GM23248 (cell line): Measurements from ENCODE around the gene FMN2. TPM values are rescaled to one million over a fixed set of nuclear protein-coding genes. Genes with fewer than 3 reads are reported as not detected.

ENCODE experiments used
- DNase-seq: peaks from one replicate; pipeline ENCODE4 v3.0.0-alpha.2; 2015
- H2AFZ ChIP-seq: fragments of 200-600 bp; sonication (generic); 2 replicates; pipeline ENCODE4 v1.6.1; 2016; ENCODE audit warnings: antibody characterized with exemption
- H3F3A ChIP-seq: fragments of 200-600 bp; sonication (generic); 2 replicates; pipeline ENCODE4 v1.6.1; 2016; ENCODE audit warnings: mild to moderate bottlenecking, antibody characterized with exemption, mixed run types; ENCODE audit not compliant: insufficient read depth
- H3K27ac ChIP-seq: fragments of 200-600 bp; sonication (generic); 2 replicates; pipeline ENCODE4 v1.5.1; 2016; ENCODE audit warnings: mild to moderate bottlenecking
- H3K27me3 ChIP-seq: fragments of 200-600 bp; sonication (generic); replicated peaks from 2 replicates; pipeline ENCODE4 v1.6.1; 2016; ENCODE audit warnings: mild to moderate bottlenecking; ENCODE audit not compliant: insufficient read depth
- H3K36me3 ChIP-seq: fragments of 200-600 bp; sonication (generic); 2 replicates; pipeline ENCODE4 v1.6.1; 2016; ENCODE audit warnings: low read depth, mild to moderate bottlenecking
- H3K4me1 ChIP-seq: fragments of 200-600 bp; sonication (generic); 2 replicates; pipeline ENCODE4 v1.6.1; 2016; ENCODE audit warnings: mild to moderate bottlenecking; ENCODE audit not compliant: insufficient read depth
- H3K4me2 ChIP-seq: fragments of 200-600 bp; sonication (generic); one replicate; pipeline ENCODE4 v1.6.1; 2016; ENCODE audit warnings: mild to moderate bottlenecking; ENCODE audit not compliant: unreplicated experiment
- H3K4me3 ChIP-seq: fragments of 200-600 bp; sonication (generic); 2 replicates; pipeline ENCODE4 v1.5.1; 2016; ENCODE audit warnings: mild to moderate bottlenecking
- H3K79me2 ChIP-seq: fragments of 200-600 bp; sonication (generic); 2 replicates; pipeline ENCODE4 v1.6.1; 2016; ENCODE audit warnings: mild to moderate bottlenecking; ENCODE audit not compliant: insufficient read depth
- H3K9ac ChIP-seq: fragments of 200-600 bp; sonication (generic); 2 replicates; pipeline ENCODE4 v1.6.1; 2016; ENCODE audit warnings: mild to moderate bottlenecking
- H3K9me2 ChIP-seq: fragments of 200-600 bp; sonication (generic); 2 replicates; pipeline ENCODE4 v1.6.1; 2016; ENCODE audit warnings: mixed run types, mild to moderate bottlenecking, moderate library complexity; ENCODE audit not compliant: insufficient read depth
- H3K9me3 ChIP-seq: fragments of 200-600 bp; sonication (generic); one replicate; pipeline ENCODE4 v1.6.1; 2017; ENCODE audit warnings: low read depth
- H4K20me1 ChIP-seq: fragments of 200-600 bp; sonication (generic); 2 replicates; pipeline ENCODE4 v1.6.0; 2016; ENCODE audit not compliant: insufficient read depth
- EZH2 ChIP-seq: fragments of 200-600 bp; sonication (generic); IDR thresholded peaks from 2 replicates; pipeline ENCODE4 v1.6.1; 2018; ENCODE audit warnings: antibody characterized with exemption, mild to moderate bottlenecking; ENCODE audit not compliant: insufficient read depth, poor library complexity, severe bottlenecking
- EZH2phosphoT487 ChIP-seq: fragments of 200-600 bp; sonication (generic); IDR thresholded peaks from 2 replicates; pipeline ENCODE4 v1.6.1; 2018; ENCODE audit warnings: antibody characterized with exemption, moderate library complexity, mild to moderate bottlenecking, low read depth; ENCODE audit not compliant: insufficient read depth
- WGBS, 2 experiments: methylation state at CpG; one replicate each; pipeline ENCODE4 v1.1.6; 2015 to 2017; ENCODE audit warnings: low lambda C conversion rate in 2 of 2, low coverage in 1 of 2; ENCODE audit errors: missing lambda C conversion rate in 2 of 2; 5-methylcytosine and 5-hydroxymethylcytosine counted together
- in situ Hi-C: fragments of 300-500 bp; cut with MboI; formaldehyde crosslinking; loops from 2 replicates; pipeline ENCODE4 v1.15.0; 2020
- polyA plus RNA-seq: library from polyadenylated mRNA; unstranded; fragments of >200 nt; fragmentation: Nextera tagmentation; extraction: Ambion mirVana; gene quantifications from 2 replicates; pipeline ENCODE4 v1.2.1, GENCODE V29; 2016
- total RNA-seq: library from RNA; depleted of rRNA; stranded (reverse); fragments of >200 nt; shearing (Covaris generic); gene quantifications from 2 replicates; pipeline ENCODE4 v1.2.3, GENCODE V29; 2014

FMN2 gene
- total and polyA plus RNA-seq, 2 experiments from 2014 or later = 78.2 to 114 TPM

DNA sequence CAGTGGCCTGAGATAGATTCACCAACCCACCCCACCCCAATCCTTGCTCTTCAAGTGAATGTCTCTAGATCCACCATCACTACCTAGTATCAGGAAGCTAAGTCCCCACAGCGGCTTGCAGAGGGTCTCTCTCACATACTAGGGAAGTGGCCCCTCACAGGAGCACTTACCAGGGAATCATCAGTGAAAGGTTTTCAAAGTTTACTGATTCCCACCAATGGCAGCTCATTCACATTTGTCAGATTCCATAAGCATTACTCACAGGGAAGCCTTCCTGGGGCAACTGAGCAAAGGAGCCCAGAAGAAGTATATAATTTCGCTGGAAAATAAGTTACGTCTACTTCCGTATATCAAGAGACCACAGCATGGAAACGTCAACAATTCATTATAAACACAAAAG, 399.5 kb downstream of the FMN2 start:
- WGBS, 2 experiments = 81 to 83% methylated on average over 5 of the region's 5 CpGs
- in situ Hi-C loops = no loop called here
- H3K4me2 ChIP-seq = no peak overlapping the region

DNA sequence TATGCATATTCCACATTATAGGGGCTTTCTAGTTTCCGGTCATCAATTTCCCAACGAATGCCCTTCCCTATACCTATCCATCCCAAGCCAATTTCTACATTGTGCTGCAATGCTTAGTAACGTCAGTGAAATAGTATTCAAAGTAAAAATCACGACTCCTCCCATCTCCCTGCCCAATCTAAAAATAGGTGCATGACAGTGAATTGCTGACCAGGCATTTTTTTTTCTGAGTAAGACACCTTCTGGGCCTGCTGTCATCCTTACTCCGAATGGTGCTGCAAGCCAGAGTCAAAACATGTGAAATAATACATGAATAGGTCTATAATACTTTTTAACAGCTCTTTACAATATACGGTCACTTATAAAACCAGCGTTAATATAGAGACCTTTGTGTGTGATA, 400.1 kb downstream of the FMN2 start:
- Histone ChIP-seq H3K36me3 (peaks cover 22% of the 10 kb centered on the region), H2AFZ (no peak overlapping the region), H3K4me2 (no peak overlapping the region), H3K27ac (no peak overlapping the region), H3K4me3 (no peak overlapping the region), H3K9ac (no peak overlapping the region), H3K9me3 (no peaks in the 10 kb centered on the region), H3K27me3 (no peaks in the 10 kb centered on the region), H3F3A (peaks cover 67% of the 10 kb centered on the region), H3K9me2 (no peaks in the 10 kb centered on the region), H3K4me1 (peaks cover 3% of the 10 kb centered on the region; the same call in 1 of the 2 replicates), H4K20me1 (no peaks in the 10 kb centered on the region), H3K79me2 (0 out of 2 replicates have a peak, but pooled peaks cover 4% of the 10 kb centered on the region)
- 93% methylated on average over 7 of the region's 7 CpGs for WGBS, 2 experiments
- in situ Hi-C loops = no loop called here
- TF ChIP-seq EZH2phosphoT487 (no peak), EZH2 (no peak)
- no peak for DNase-seq

More for the DNA sequence above, 399.5 kb downstream of the FMN2 start:
- Histone ChIP-seq H3K79me2 (0 out of 2 replicates have a peak, but pooled peaks cover 4% of the 10 kb centered on the region), H3K9me3 (no peaks in the 10 kb centered on the region), H4K20me1 (no peaks in the 10 kb centered on the region), H3K27ac (no peak overlapping the region), H3F3A (peaks cover 67% of the 10 kb centered on the region), H3K27me3 (no peaks in the 10 kb centered on the region), H3K9me2 (no peaks in the 10 kb centered on the region), H3K4me1 (peaks cover 3% of the 10 kb centered on the region; the same call in 1 of the 2 replicates), H3K4me3 (no peak overlapping the region), H2AFZ (no peak overlapping the region), H3K36me3 (peaks cover 22% of the 10 kb centered on the region), H3K9ac (no peak overlapping the region)
- DNase-seq = no peak
- TF ChIP-seq EZH2 = no peak
- TF ChIP-seq EZH2phosphoT487 = no peak

DNA sequence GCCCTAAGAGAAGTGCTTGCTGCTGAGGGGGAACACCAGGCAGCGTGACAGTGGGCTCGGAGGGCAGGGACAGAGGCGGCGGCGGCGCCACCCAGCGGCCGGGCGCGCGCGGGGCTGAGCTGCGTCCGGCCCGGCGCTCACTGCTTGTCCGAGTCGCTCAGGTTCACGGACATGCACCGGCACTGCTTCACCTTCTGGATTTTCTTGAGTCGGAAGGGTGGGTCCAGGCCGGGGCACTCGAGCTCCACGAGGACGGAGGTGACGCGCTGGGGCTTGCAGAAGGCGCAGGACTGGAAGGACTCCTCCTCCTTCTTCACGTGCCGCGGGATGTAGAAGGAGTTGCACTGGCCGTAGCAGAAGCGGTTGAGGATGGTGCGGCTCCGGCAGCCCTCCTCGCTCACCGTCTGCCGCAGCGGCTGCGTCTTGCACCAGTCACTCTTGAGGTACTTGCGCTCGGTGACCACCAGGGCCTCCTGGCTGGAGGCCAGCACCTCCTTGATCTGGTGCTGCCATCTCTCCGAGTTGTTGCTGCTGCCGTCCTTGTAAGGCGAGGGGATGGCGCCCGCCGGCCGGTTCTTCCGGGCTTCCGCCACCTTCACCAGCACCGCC, 401.3 kb downstream of the FMN2 start:
- Histone ChIP-seq H3K4me1 (peaks cover 12% of the 10 kb centered on the region), H3K4me2 (no peak overlapping the region), H3K27me3 (no peaks in the 10 kb centered on the region), H4K20me1 (no peaks in the 10 kb centered on the region), H3K36me3 (peaks cover 22% of the 10 kb centered on the region), H3K27ac (no peak overlapping the region), H3K9me3 (no peaks in the 10 kb centered on the region), H3F3A (peaks cover 65% of the 10 kb centered on the region), H3K9ac (no peak overlapping the region), H2AFZ (no peak overlapping the region), H3K9me2 (no peaks in the 10 kb centered on the region), H3K4me3 (no peak overlapping the region), H3K79me2 (0 out of 2 replicates have a peak, but pooled peaks cover 4% of the 10 kb centered on the region)
- DNase-seq = no peak
- WGBS, 2 experiments = 93 to 96% methylated on average over 40 to 52 of the region's 52 CpGs
- TF ChIP-seq EZH2phosphoT487 (no peak), EZH2 (no peak)
- in situ Hi-C loops = no loop called here

DNA sequence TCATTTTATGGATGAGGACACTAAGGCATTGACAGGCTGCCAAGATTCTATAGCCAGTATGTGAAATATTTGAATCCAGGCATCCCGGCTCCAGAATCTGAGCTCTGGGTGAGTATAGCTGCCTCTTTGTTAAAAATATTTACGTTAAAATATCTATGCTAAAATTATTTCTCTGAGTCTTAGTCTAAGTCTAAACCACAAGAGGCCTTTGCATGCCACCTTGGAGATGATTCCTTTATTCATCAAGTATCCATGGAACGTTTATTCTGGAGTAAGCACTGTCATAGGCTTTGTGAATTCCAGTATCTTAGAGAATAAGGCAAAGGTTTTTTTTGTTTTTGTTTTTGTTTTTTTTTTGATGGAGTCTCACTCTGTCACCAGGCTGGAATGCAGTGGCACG, 403.9 kb downstream of the FMN2 start:
- Histone ChIP-seq H3K4me1 (peaks cover 32% of the 10 kb centered on the region), H3K27ac (no peak overlapping the region), H3K9ac (no peak overlapping the region), H3F3A (peaks cover 68% of the 10 kb centered on the region), H3K4me3 (no peak overlapping the region), H3K36me3 (peaks cover 15% of the 10 kb centered on the region; the same call in 1 of the 2 replicates), H2AFZ (no peak overlapping the region), H3K27me3 (no peaks in the 10 kb centered on the region), H3K9me3 (no peaks in the 10 kb centered on the region), H3K9me2 (no peaks in the 10 kb centered on the region), H4K20me1 (no peaks in the 10 kb centered on the region), H3K4me2 (no peak overlapping the region), H3K79me2 (0 out of 2 replicates have a peak, but pooled peaks cover 6% of the 10 kb centered on the region)
- DNase-seq = no peak
- in situ Hi-C loops = no loop called here
- TF ChIP-seq EZH2 (no peak), EZH2phosphoT487 (no peak)
- 78 to 83% methylated on average over 4 of the region's 4 CpGs for WGBS, 2 experiments
